NCI-H2107 treated with DMSO at 0.1 percent for 48 hours (cell line): ENCODE results near the gene AADACL4.

Experiments
- DNase-seq: peaks from one replicate; lab custom pipeline; 2025; ENCODE audit not compliant: unreplicated experiment; lab: John Stamatoyannopoulos, UW

Gene AADACL4

GRCh38 chr1:12643785-12644184, at the start of gene AADACL4:
TSS of gene AADACL4 (plus strand) at chr1:12644085. CDS start at chr1:12644547, 462 bp downstream.
- DNase-seq: no peak

GRCh38 chr1:12594490-12594889, 49.4 kb upstream of the AADACL4 start:
- DNase-seq: no peak

- peak; percentile 27 for DNase-seq
Observed at GRCh38 chr1:12594966-12595756, 48.7 kb upstream of the AADACL4 start.

- DNase-seq: no peak
Observed at GRCh38 chr1:12595757-12596006, 48.2 kb upstream of the AADACL4 start.

- DNase-seq: no peak
Observed at GRCh38 chr1:12596007-12596821, 47.7 kb upstream of the AADACL4 start.

- DNase-seq: no peak
Observed at GRCh38 chr1:12597792-12598191, 46.1 kb upstream of the AADACL4 start.

- DNase-seq: no peak
Observed at GRCh38 chr1:12598974-12599373, 44.9 kb upstream of the AADACL4 start.

GRCh38 chr1:12599657-12600056, 44.2 kb upstream of the AADACL4 start:
- no peak for DNase-seq

- no peak for DNase-seq
Observed at GRCh38 chr1:12600335-12600734, 43.5 kb upstream of the AADACL4 start.

- DNase-seq: no peak
Observed at GRCh38 chr1:12600880-12601633, 42.8 kb upstream of the AADACL4 start.

GRCh38 chr1:12601700-12602658, 41.9 kb upstream of the AADACL4 start:
- DNase-seq: no peak

- no peak for DNase-seq
Observed at GRCh38 chr1:12602659-12603024, 41.2 kb upstream of the AADACL4 start.

- no peak for DNase-seq
Observed at GRCh38 chr1:12603224-12603623, 40.7 kb upstream of the AADACL4 start.

- DNase-seq: no peak
Observed at GRCh38 chr1:12604114-12604874, 39.6 kb upstream of the AADACL4 start.

GRCh38 chr1:12604986-12605385, 38.9 kb upstream of the AADACL4 start:
- no peak for DNase-seq

- no peak for DNase-seq
Observed at GRCh38 chr1:12607263-12607662, 36.6 kb upstream of the AADACL4 start.

GRCh38 chr1:12608311-12608957, 35.5 kb upstream of the AADACL4 start:
- DNase-seq: no peak

- DNase-seq: no peak
Observed at GRCh38 chr1:12609469-12610003, 34.3 kb upstream of the AADACL4 start.

GRCh38 chr1:12610305-12610935, 33.5 kb upstream of the AADACL4 start:
- DNase-seq: no peak
